ENCODE data around the gene NDUFB3.

- TF ChIP-seq CTCF (IDR thresholded peaks at IDR 0.05): no peak
- TF ChIP-seq POLR2A (IDR thresholded peaks at IDR 0.05): no peak
Measured at GRCh38 chr2:201100497-201100896, 28.7 kb downstream of the NDUFB3 start.
